HCT116 (cell line): ENCODE data around the gene HSPBAP1. TPM values are rescaled to one million over a fixed set of nuclear protein-coding genes. Genes with fewer than 3 reads are reported as not detected.

ENCODE experiments used
- ATAC-seq: fragments of 200-7000 bp; cut with Tn5 transposase; 2 replicates; pipeline ENCODE4 v1.9.1; 2020; ENCODE audit warnings: mild to moderate bottlenecking, moderate library complexity
- BruUV-seq: library from RNA; stranded (reverse); fragments of 400-500 nt; replicated peaks from 2 replicates; lab custom pipeline; 2021; lab: Mats Ljungman, UMichigan
- CTCF ChIA-PET: fragments of 300-600 bp; sonication (Branson Sonifier 250); formaldehyde crosslinking; loops from one replicate; lab custom pipeline; 2021; ENCODE audit warnings: antibody characterized with exemption; lab: Charles Lee
- POLR2A ChIA-PET: fragments of 300-600, 350-600 bp; sonication (Branson Sonifier 250); formaldehyde crosslinking; loops from one replicate; lab custom pipeline; 2021; ENCODE audit warnings: antibody characterized with exemption; lab: Charles Lee
- RAD21 ChIA-PET, 2 experiments: fragments of 300-600 bp; sonication (Branson Sonifier 250); formaldehyde crosslinking; loops; one replicate each; lab custom pipeline; 2023; ENCODE audit warnings: low total read pairs in 2 of 2; ENCODE audit not compliant: uncharacterized antibody in 2 of 2, unreplicated experiment in 2 of 2, low non-redundant PET in 1 of 2; lab: Charles Lee
- DNase-seq: peaks from one replicate; pipeline ENCODE4 v3.0.0-alpha.2; 2010; ENCODE audit warnings: low read depth, low spot score
- H2AFZ ChIP-seq: fragments of 200-600 bp; shearing (Covaris generic), sonication (generic); 2 replicates; pipeline ENCODE4 v1.6.1; 2017; ENCODE audit warnings: low read depth, mixed run types, mixed read lengths, antibody characterized with exemption, low read length; ENCODE audit not compliant: poor library complexity, severe bottlenecking
- H3K27ac ChIP-seq: 2 replicates; pipeline ENCODE4 v1.5.1; 2012; ENCODE audit warnings: low read depth, low read length
- H3K27me3 ChIP-seq: fragments of 200-600 bp; sonication (generic); 2 replicates; pipeline ENCODE4 v1.6.1; 2016; ENCODE audit warnings: mixed run types, low read length, mixed read lengths; ENCODE audit not compliant: insufficient read depth
- H3K36me3 ChIP-seq, 2 experiments: fragments of 200-500 bp in 1 of 2; fragments of 200-600 bp in 1 of 2; sonication (Bioruptor generic) in 1 of 2; sonication (generic) in 1 of 2; 2 replicates each; pipeline versions ENCODE4 v1.5.1 to v1.6.1; 2014 to 2016; ENCODE audit warnings: low read length in 2 of 2, inconsistent platforms in 1 of 2, mixed read lengths in 1 of 2, mixed run types in 1 of 2; ENCODE audit not compliant: insufficient read depth in 2 of 2, control insufficient read depth in 1 of 2
- H3K4me1 ChIP-seq, 2 experiments: fragments of 200-600 bp in 1 of 2; sonication (generic) in 1 of 2; 2 replicates each; pipeline versions ENCODE4 v1.5.1 to v1.6.1; 2012 to 2017; ENCODE audit warnings: low read length in 2 of 2, inconsistent platforms in 1 of 2, mild to moderate bottlenecking in 1 of 2, mixed read lengths in 1 of 2, mixed run types in 1 of 2, moderate library complexity in 1 of 2; ENCODE audit not compliant: insufficient read depth in 2 of 2, control insufficient read depth in 1 of 2
- H3K4me2 ChIP-seq: fragments of 200-600 bp; sonication (generic); 2 replicates; pipeline ENCODE4 v1.6.1; 2017; ENCODE audit warnings: mixed run types, low read length, mixed read lengths
- H3K4me3 ChIP-seq, 2 experiments: fragments of 200-600 bp in 1 of 2; sonication (generic) in 1 of 2; replicated peaks in 1 of 2; 2 replicates each; pipeline ENCODE4 v1.5.1; 2011 to 2016; ENCODE audit warnings: low read length in 2 of 2, control low read depth in 1 of 2, low read depth in 1 of 2, mild to moderate bottlenecking in 1 of 2, mixed read lengths in 1 of 2, mixed run types in 1 of 2
- H3K79me2 ChIP-seq: fragments of 200-600 bp; sonication (generic); 2 replicates; pipeline ENCODE4 v1.6.1; 2017; ENCODE audit warnings: mild to moderate bottlenecking, mixed run types, low read length, moderate library complexity, mixed read lengths; ENCODE audit not compliant: insufficient read depth
- H3K9ac ChIP-seq: fragments of 200-600 bp; sonication (generic); 2 replicates; pipeline ENCODE4 v1.6.1; 2016; ENCODE audit warnings: low read length, mixed read lengths
- H3K9me2 ChIP-seq: fragments of 200-600 bp; sonication (generic), shearing (Covaris generic); 2 replicates; pipeline ENCODE4 v1.6.1; 2017; ENCODE audit warnings: mixed run types, mild to moderate bottlenecking, moderate library complexity; ENCODE audit not compliant: insufficient read depth
- H3K9me3 ChIP-seq, 2 experiments: fragments of 200-500 bp in 1 of 2; fragments of 200-600 bp in 1 of 2; sonication (Bioruptor generic) in 1 of 2; sonication (generic) in 1 of 2; 2 replicates each; pipeline ENCODE4 v1.6.1; 2014 to 2017; ENCODE audit warnings: low read length in 2 of 2, mixed read lengths in 2 of 2, inconsistent platforms in 1 of 2, low read depth in 1 of 2, mild to moderate bottlenecking in 1 of 2, mixed run types in 1 of 2, moderate library complexity in 1 of 2; ENCODE audit not compliant: control insufficient read depth in 1 of 2, insufficient read depth in 1 of 2
- H4K20me1 ChIP-seq: fragments of 200-600 bp; sonication (generic), shearing (Covaris generic); 2 replicates; pipeline ENCODE4 v1.6.1; 2017; ENCODE audit warnings: mixed run types, mild to moderate bottlenecking, moderate library complexity; ENCODE audit not compliant: insufficient read depth
- ATF3 ChIP-seq: IDR thresholded peaks from 2 replicates; pipeline ENCODE4 v1.6.1; 2012
- CBX3 ChIP-seq: IDR thresholded peaks from 2 replicates; pipeline ENCODE4 v1.6.1; 2012; ENCODE audit warnings: low read depth
- CEBPB ChIP-seq: IDR thresholded peaks from 2 replicates; pipeline ENCODE4 v1.6.1; 2012; ENCODE audit warnings: low read depth
- CTCF ChIP-seq, 3 experiments: fragments of 200-600 bp in 1 of 3; sonication (generic) in 1 of 3; IDR thresholded peaks in 2 of 3; conservative IDR thresholded peaks in 1 of 3; 2 replicates each; pipeline ENCODE4 v1.5.1; 2012 to 2017; ENCODE audit warnings: low read depth in 2 of 3, low read length in 2 of 3, antibody characterized with exemption in 1 of 3, borderline replicate concordance in 1 of 3, control low read depth in 1 of 3, mild to moderate bottlenecking in 1 of 3, mixed read lengths in 1 of 3, mixed run types in 1 of 3, moderate library complexity in 1 of 3; ENCODE audit not compliant: insufficient read depth in 1 of 3
- ELF1 ChIP-seq: IDR thresholded peaks from 2 replicates; pipeline ENCODE4 v1.6.1; 2012; ENCODE audit warnings: low read depth, borderline replicate concordance
- EZH2 ChIP-seq: fragments of 200-600 bp; sonication (generic); IDR thresholded peaks from 2 replicates; pipeline ENCODE4 v1.6.1; 2017; ENCODE audit warnings: antibody characterized with exemption, mixed run types
- EZH2phosphoT487 ChIP-seq: fragments of 200-600 bp; IDR thresholded peaks from 2 replicates; pipeline ENCODE4 v1.6.1; 2018; ENCODE audit warnings: antibody characterized with exemption, borderline replicate concordance
- FOSL1 ChIP-seq: IDR thresholded peaks from 2 replicates; pipeline ENCODE4 v1.6.1; 2012; ENCODE audit warnings: low read depth
- JUND ChIP-seq: IDR thresholded peaks from 2 replicates; pipeline ENCODE4 v1.6.1; 2012
- MAX ChIP-seq: IDR thresholded peaks from 2 replicates; pipeline ENCODE4 v1.6.1; 2012
- POLR2A ChIP-seq: IDR thresholded peaks from 2 replicates; pipeline ENCODE4 v1.7.0; 2011; ENCODE audit warnings: borderline replicate concordance; ENCODE audit not compliant: insufficient read depth, insufficient read length; ENCODE audit errors: extremely low read depth
- POLR2AphosphoS5 ChIP-seq: IDR thresholded peaks from 2 replicates; pipeline ENCODE4 v1.6.1; 2011; ENCODE audit warnings: mild to moderate bottlenecking, low read depth, low read length, moderate library complexity
- RAD21 ChIP-seq: IDR thresholded peaks from 2 replicates; pipeline ENCODE4 v1.6.1; 2012; ENCODE audit warnings: low read depth, mild to moderate bottlenecking
- SIN3A ChIP-seq: IDR thresholded peaks from 2 replicates; pipeline ENCODE4 v1.6.1; 2012; ENCODE audit warnings: low read depth
- SP1 ChIP-seq: IDR thresholded peaks from 2 replicates; pipeline ENCODE4 v1.6.1; 2012; ENCODE audit warnings: low read depth
- YY1 ChIP-seq: IDR thresholded peaks from 2 replicates; pipeline ENCODE4 v1.6.1; 2011; ENCODE audit warnings: low read length, low read depth, moderate library complexity, mild to moderate bottlenecking; ENCODE audit not compliant: insufficient replicate concordance; ENCODE audit errors: extremely low read depth
- ZBTB33 ChIP-seq: IDR thresholded peaks from 2 replicates; pipeline ENCODE4 v1.6.1; 2011; ENCODE audit warnings: mild to moderate bottlenecking, low read length, moderate library complexity; ENCODE audit not compliant: insufficient replicate concordance; ENCODE audit errors: extremely low read depth
- ZFX ChIP-seq: fragments of 450-650 bp; IDR thresholded peaks from 2 replicates; pipeline ENCODE4 v1.6.1; 2017
- ZNF274 ChIP-seq: fragments of 200-500 bp; sonication (Bioruptor generic); IDR thresholded peaks from 2 replicates; pipeline ENCODE4 v1.6.1; 2014; ENCODE audit warnings: mild to moderate bottlenecking, low read depth, low read length, inconsistent platforms
- intact Hi-C: fragments of 100-400 bp; cut with micrococcal nuclease; formaldehyde crosslinking; loops from 2 replicates; pipeline ENCODE4 v1.10.0; 2022
- total RNA-seq: library from RNA; stranded (reverse); gene quantifications from one replicate; pipeline ENCODE4 v1.2.1, GENCODE V29; 2021; ENCODE audit not compliant: unreplicated experiment

Gene HSPBAP1
- total RNA-seq, 1 experiment from 2014 or later: 6.6 TPM

- CTCF ChIA-PET: no interaction called here
- Histone ChIP-seq H4K20me1 (no peaks in the 10 kb centered on the region), H3K36me3 (no peaks in the 10 kb centered on the region), H3K4me1 (no peaks in the 10 kb centered on the region), H3K9me3 (no peaks in the 10 kb centered on the region), H3K27ac (no peak overlapping the region), H3K9ac (no peak overlapping the region), H3K79me2 (no peaks in the 10 kb centered on the region), H3K27me3 (no peaks in the 10 kb centered on the region), H3K4me3 (no peak overlapping the region), H2AFZ (no peak overlapping the region), H3K9me2 (no peaks in the 10 kb centered on the region), H3K4me2 (no peak overlapping the region)
- RAD21 ChIA-PET: no interaction called here
- BruUV-seq: no TSS peak
- TF ChIP-seq FOSL1: no peak
- TF ChIP-seq SIN3A: no peak
- no peak for TF ChIP-seq ZNF274
- TF ChIP-seq CEBPB: no peak
- TF ChIP-seq EZH2: no peak
- no peak for TF ChIP-seq POLR2AphosphoS5
- no peak for TF ChIP-seq CBX3
- TF ChIP-seq CTCF (IDR thresholded peaks at IDR 0.05 in 2 of 3, conservative IDR thresholded peaks at IDR 0.05 in 1 of 3; ENCODE audit: borderline replicate concordance in 1 of 3, insufficient read depth in 1 of 3, low read depth in 2 of 3, low read length in 2 of 3): no peak
- no peak for TF ChIP-seq MAX
- no peak for TF ChIP-seq ZBTB33
- TF ChIP-seq ZFX: no peak
- TF ChIP-seq EZH2phosphoT487: no peak
- no peak for TF ChIP-seq ATF3
- no peak for TF ChIP-seq RAD21
- no peak for TF ChIP-seq YY1
- TF ChIP-seq POLR2A: no peak
- no peak for TF ChIP-seq JUND
- TF ChIP-seq ELF1: no peak
- TF ChIP-seq SP1: no peak
- DNase-seq: no peak
- POLR2A ChIA-PET: no interaction called here
- intact Hi-C loops: no loop called here
- ATAC-seq: no peak
These were observed 42.0 kb upstream of the HSPBAP1 start for GRCh38 chr3:122835590-122835989.
